ENCODE data around the gene CTXND1.

- TF ChIP-seq REST (IDR thresholded peaks at IDR 0.05; ENCODE audit: low read depth): no peak
- TF ChIP-seq EGR1 (IDR thresholded peaks at IDR 0.05): no peak
- TF ChIP-seq TAF1 (IDR thresholded peaks at IDR 0.05; ENCODE audit: low read depth): no peak
- TF ChIP-seq EP300 (IDR thresholded peaks at IDR 0.05; ENCODE audit: borderline replicate concordance): no peak
- TF ChIP-seq RAD21 (IDR thresholded peaks at IDR 0.05; ENCODE audit: low read depth): no peak
- no peak for TF ChIP-seq ZBTB7A (IDR thresholded peaks at IDR 0.05; ENCODE audit: low read depth)
- no peak for TF ChIP-seq NFIC (IDR thresholded peaks at IDR 0.05)
- TF ChIP-seq CREB1 (IDR thresholded peaks at IDR 0.05; ENCODE audit: low read depth): no peak
- no peak for TF ChIP-seq MAX (IDR thresholded peaks at IDR 0.05)
Measured at GRCh38 chr15:80180986-80181385, 71.0 kb downstream of the CTXND1 start.

All from Ishikawa (cell line).